GM10248 (cell line): Measurements from ENCODE around the gene SMIM41.

Source experiments
- CTCF ChIA-PET: fragments of 300-600 bp; sonication (Branson Sonifier 250); formaldehyde crosslinking; extraction: SDS; loops from one replicate; lab custom pipeline; 2021; ENCODE audit warnings: antibody characterized with exemption; lab: Yijun Ruan, JAX
- POLR2A ChIA-PET: fragments of 350-650 bp; sonication (Branson Sonifier 250); formaldehyde crosslinking; extraction: SDS; loops from one replicate; lab custom pipeline; 2020; ENCODE audit warnings: antibody characterized with exemption; lab: Yijun Ruan, JAX
- DNase-seq: peaks from one replicate; pipeline ENCODE4 v3.0.0; 2012; ENCODE audit errors: extremely low spot score
- TF ChIP-seq, protein P1 (sequence below): IDR thresholded peaks from 2 replicates; pipeline ENCODE4 v1.5.1; 2012; ENCODE audit warnings: mild to moderate bottlenecking, low read depth; ENCODE audit errors: extremely low read depth, missing control alignments, control extremely low read depth

The SMIM41 gene

DNA sequence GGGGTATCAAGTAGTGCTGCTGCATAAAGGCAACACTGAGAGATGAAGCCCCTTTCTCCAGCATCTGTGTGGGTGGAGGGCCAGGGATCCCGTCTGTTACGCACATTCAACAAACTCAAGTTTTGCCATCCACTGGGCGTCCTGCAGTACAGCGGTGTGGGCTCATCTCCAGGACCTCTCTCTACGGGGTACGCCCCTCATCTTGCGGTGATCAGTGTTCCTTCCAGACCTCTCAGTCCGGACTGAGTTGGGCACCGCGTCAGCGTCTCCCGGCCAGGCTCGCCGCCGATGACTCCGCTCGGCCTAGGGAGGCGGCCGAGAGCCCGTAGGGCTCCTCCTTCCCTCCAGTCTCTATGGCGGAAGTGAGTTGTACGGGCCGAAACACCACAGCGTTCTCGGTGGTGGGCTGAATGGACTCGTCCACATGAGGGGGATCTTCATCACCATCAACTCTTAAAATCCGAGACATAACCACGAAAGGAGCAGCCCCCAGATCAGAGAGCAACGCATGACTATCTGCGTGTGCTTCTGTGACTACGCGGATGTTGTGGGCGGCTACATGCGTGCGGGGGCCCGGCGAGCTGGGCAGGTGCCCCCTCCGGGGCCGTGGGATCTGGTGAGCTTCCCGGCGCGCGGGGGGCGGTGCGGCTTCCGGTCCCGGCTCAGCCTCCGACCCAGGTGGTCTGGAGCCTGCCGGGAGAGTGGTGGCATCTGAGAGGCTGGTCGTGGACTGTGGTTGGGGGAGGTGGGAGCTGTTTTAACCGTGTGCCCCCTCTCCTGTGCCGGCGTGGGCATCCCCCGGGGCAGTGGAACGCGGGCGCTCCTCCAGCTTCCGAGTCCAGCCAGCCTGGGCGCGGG lies 9.9 kb upstream of the SMIM41 start, which contains the start of gene ATG101:
TSS of gene ATG101 (plus strand) at position 652 of the 858 bp plus-strand sequence. CDS start 3,673 bp downstream, outside the sequence.
- ChIA-PET CTCF (interaction anchor here (0.6 to 42.5 kb wide), 12 partner anchors 9 to 99 kb away, joined by 3 to 1220 read pairs (median 9); partner anchors contain the start of genes NR4A1 and SMIM41), POLR2A (interaction anchor here (0.8 to 2.6 kb wide), 5 partner anchors 10 to 44 kb away, joined by 4 to 16 read pairs (median 6); partner anchors contain the start of genes NR4A1 and SMIM41)
- TF ChIP-seq, protein P1, sequence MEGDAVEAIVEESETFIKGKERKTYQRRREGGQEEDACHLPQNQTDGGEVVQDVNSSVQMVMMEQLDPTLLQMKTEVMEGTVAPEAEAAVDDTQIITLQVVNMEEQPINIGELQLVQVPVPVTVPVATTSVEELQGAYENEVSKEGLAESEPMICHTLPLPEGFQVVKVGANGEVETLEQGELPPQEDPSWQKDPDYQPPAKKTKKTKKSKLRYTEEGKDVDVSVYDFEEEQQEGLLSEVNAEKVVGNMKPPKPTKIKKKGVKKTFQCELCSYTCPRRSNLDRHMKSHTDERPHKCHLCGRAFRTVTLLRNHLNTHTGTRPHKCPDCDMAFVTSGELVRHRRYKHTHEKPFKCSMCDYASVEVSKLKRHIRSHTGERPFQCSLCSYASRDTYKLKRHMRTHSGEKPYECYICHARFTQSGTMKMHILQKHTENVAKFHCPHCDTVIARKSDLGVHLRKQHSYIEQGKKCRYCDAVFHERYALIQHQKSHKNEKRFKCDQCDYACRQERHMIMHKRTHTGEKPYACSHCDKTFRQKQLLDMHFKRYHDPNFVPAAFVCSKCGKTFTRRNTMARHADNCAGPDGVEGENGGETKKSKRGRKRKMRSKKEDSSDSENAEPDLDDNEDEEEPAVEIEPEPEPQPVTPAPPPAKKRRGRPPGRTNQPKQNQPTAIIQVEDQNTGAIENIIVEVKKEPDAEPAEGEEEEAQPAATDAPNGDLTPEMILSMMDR: peak; percentile 93
- DNase-seq: peak; percentile 95

DNA sequence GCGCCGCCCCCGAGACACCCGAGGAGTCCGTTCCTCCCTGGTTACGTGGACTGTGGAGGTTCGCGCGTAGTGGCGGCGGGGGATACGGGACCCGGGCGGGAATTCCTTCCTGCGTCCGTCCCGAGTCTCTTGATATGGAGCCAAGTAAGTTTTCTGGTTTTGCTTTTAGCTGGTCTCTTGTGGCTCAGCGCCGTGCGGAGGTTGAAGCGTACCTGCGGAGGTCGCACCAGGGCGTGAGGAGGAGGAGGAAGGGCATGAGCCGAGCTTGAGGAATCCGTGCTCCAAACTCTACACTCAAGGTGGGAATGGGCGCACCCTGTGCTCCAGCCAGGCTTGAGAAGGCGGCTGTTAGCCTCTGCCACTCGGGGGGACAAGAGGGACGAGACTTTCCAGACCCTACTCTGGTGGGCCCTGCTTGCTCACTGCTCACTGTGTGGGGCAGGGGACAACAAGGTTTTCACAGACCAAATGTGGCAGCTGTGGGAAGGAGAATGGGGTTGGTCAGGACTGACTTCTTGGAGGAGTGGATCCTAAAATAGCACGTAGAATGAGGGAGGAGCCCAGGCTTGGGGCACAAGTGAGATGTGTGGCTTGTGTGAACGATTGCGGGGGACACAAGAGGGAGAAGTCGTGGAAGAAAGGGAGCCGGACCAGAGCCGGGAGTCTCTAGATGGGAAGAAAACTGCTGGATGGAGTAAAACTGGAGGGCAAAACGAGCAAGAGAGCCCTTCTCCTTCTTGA lies 9.1 kb upstream of the SMIM41 start:
- TF ChIP-seq, protein P1: no peak
- CTCF ChIA-PET: interaction anchor here (1.0 to 42.5 kb wide), 8 partner anchors 10 to 100 kb away, joined by 5 to 1220 read pairs (median 24); partner anchors contain the start of genes NR4A1 and SMIM41
- DNase-seq: no peak
- POLR2A ChIA-PET: interaction anchor here (0.8 to 2.6 kb wide), 5 partner anchors 9 to 44 kb away, joined by 4 to 16 read pairs (median 6); partner anchors contain the start of genes NR4A1 and SMIM41

DNA sequence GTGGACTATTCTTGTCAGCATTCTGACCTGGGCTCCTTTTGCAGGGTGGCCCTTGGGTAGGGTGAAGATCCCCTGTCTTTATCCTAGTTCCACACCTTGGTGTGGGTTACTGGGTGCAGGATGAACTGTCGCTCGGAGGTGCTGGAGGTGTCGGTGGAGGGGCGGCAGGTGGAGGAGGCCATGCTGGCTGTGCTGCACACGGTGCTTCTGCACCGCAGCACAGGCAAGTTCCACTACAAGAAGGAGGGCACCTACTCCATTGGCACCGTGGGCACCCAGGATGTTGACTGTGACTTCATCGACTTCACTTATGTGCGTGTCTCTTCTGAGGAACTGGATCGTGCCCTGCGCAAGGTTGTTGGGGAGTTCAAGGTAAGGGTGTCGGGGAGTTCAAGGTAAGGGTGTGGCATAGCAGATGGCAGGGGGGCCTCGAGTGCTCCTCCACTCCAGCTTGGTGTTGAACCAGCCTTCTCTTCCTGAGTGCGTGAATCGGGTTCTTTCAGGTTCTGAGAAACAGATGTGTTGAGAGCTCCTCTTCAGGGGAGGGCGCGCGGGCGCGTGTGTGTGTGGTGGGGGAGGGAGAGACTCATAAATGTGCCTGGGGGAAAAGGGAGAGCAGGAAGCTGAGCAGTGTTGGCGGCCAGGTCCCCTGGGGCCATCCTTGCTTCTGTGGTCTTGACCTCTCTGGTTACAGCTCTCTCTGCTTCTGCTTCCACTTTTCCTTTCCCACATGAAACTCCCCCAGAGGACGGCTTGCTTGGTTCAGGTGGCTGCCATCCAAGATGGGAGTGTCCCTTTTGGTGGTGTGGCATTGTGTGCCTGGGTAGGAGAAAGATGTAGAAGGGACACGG lies 5.7 kb upstream of the SMIM41 start:
- ChIA-PET CTCF (interaction anchor here (1.1 to 42.5 kb wide), 5 partner anchors 8 to 47 kb away, joined by 3 to 1220 read pairs (median 28); partner anchors contain the start of gene SMIM41), POLR2A (no interaction called here)
- TF ChIP-seq, protein P1: no peak
- no peak for DNase-seq

DNA sequence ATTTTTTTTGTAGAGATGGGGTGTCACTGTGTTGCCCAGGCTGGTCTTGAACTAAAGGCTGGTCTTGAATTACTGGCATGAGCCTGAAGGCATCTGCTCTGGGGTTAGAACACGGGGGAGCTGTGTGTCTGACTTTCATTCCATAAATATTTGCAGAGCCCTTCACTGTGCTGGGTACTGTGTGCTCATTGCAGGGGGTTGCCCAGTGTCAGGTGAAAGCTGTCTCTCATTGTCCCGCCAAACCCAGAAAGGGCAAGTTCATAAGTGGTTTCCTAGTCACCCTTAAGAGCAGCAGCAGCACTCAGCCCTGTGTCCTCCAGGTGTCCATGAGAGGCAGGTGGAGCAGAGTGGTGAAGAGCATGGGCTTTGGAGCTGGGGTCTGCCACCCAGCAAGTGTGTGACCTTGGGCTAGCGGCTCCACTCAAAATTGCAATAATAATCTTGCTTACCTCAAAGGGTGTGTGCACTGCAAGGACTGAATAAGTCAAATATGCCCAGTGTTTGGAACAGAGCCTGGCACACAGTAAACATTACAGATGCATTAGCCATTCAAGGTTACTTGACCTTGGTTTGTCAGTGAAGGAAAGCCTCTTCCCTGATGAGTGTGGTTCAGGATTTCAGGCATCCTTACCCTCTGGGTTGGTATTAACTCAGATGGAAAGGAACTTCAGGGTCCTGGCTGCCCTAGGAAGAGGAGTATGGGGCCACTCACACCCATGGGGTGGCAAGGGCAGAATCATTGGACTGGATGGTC lies 4.4 kb upstream of the SMIM41 start:
- TF ChIP-seq, protein P1: no peak
- POLR2A ChIA-PET: no interaction called here
- CTCF ChIA-PET: interaction anchor here (1.3 to 42.5 kb wide), 4 partner anchors 7 to 83 kb away, joined by 3 to 1220 read pairs (median 56); partner anchors contain the start of gene SMIM41
- DNase-seq: no peak

DNA sequence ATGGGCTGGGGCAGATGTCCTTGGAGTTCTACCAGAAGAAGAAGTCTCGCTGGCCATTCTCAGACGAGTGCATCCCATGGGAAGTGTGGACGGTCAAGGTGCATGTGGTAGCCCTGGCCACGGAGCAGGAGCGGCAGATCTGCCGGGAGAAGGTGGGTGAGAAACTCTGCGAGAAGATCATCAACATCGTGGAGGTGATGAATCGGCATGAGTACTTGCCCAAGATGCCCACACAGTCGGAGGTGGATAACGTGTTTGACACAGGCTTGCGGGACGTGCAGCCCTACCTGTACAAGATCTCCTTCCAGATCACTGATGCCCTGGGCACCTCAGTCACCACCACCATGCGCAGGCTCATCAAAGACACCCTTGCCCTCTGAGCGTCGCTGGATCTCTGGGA lies 2.7 kb upstream of the SMIM41 start:
- DNase-seq: no peak
- ChIA-PET CTCF (interaction anchor here (1.2 to 42.5 kb wide), 2 partner anchors 44 to 46 kb away, joined by 3 to 1220 read pairs; no protein-coding TSS in a partner anchor), POLR2A (no interaction called here)
- TF ChIP-seq, protein P1: no peak
